ENCODE data around the gene EPHA1.

EPHA1 gene

GRCh38 chr7:143368387-143368786 is 40.3 kb downstream of the EPHA1 start:
- DNase-seq = no peak

GRCh38 chr7:143367972-143368371 is 40.7 kb downstream of the EPHA1 start:
- no peak for DNase-seq

GRCh38 chr7:143363016-143363937 is 45.4 kb downstream of the EPHA1 start:
- DNase-seq = no peak

GRCh38 chr7:143362131-143363015 is 46.3 kb downstream of the EPHA1 start, which contains the start of gene FAM131B:
TSS of gene FAM131B (minus strand) at chr7:143362713. CDS start at chr7:143362603, 110 bp downstream.
- DNase-seq = no peak

- no peak for DNase-seq
These were observed 47.0 kb downstream of the EPHA1 start for GRCh38 chr7:143361552-143362130.

- no peak for DNase-seq
These were observed 47.7 kb downstream of the EPHA1 start for GRCh38 chr7:143360788-143361551.

GRCh38 chr7:143359771-143360353 is 48.8 kb downstream of the EPHA1 start:
- DNase-seq = no peak

GRCh38 chr7:143358626-143359025 is 50.0 kb downstream of the EPHA1 start:
- DNase-seq = no peak

GRCh38 chr7:143356414-143357050 is 52.1 kb downstream of the EPHA1 start:
- no peak for DNase-seq

- DNase-seq = no peak
These were observed 52.9 kb downstream of the EPHA1 start for GRCh38 chr7:143355450-143356385.

GRCh38 chr7:143354965-143355364 is 53.7 kb downstream of the EPHA1 start:
- no peak for DNase-seq

- DNase-seq = no peak
These were observed 54.3 kb downstream of the EPHA1 start for GRCh38 chr7:143354376-143354775.

GRCh38 chr7:143352531-143353002 is 56.1 kb downstream of the EPHA1 start:
- DNase-seq = no peak

- no peak for DNase-seq
These were observed 57.1 kb downstream of the EPHA1 start for GRCh38 chr7:143351574-143351973.

GRCh38 chr7:143351060-143351459 is 57.6 kb downstream of the EPHA1 start:
- DNase-seq = no peak

- no peak for DNase-seq
These were observed 60.7 kb downstream of the EPHA1 start for GRCh38 chr7:143347950-143348349.

GRCh38 chr7:143346018-143346417 is 62.6 kb downstream of the EPHA1 start:
- DNase-seq = no peak

GRCh38 chr7:143345428-143345900 is 63.2 kb downstream of the EPHA1 start:
- DNase-seq = peak; percentile 27

- no peak for DNase-seq
These were observed 65.1 kb downstream of the EPHA1 start for GRCh38 chr7:143343596-143343995.

GRCh38 chr7:143341842-143342241 is 66.8 kb downstream of the EPHA1 start:
- DNase-seq = no peak

Data from NCI-H510A (cell line).